PC-3 (cell line): Measurements from ENCODE around the gene SNTA1. TPM values are rescaled to one million over a fixed set of nuclear protein-coding genes. Genes with fewer than 3 reads are reported as not detected.

Experiments
- ATAC-seq: fragments of 200-7000 bp; cut with Tn5 transposase; 2 replicates; pipeline ENCODE4 v1.9.1; 2020; ENCODE audit warnings: mild to moderate bottlenecking, moderate library complexity
- BruUV-seq: library from RNA; stranded (reverse); fragments of 400-500 nt; replicated peaks from 2 replicates; lab custom pipeline; 2021; lab: Mats Ljungman, UMichigan
- CTCF ChIA-PET: fragments of 300-600 bp; sonication (Branson Sonifier 250); formaldehyde crosslinking; loops from one replicate; lab custom pipeline; 2022; ENCODE audit warnings: antibody characterized with exemption; lab: Charles Lee
- POLR2A ChIA-PET: fragments of 300-600 bp; sonication (Branson Sonifier 250); formaldehyde crosslinking; loops from one replicate; lab custom pipeline; 2022; ENCODE audit warnings: antibody characterized with exemption; ENCODE audit not compliant: unreplicated experiment; lab: Charles Lee
- DNase-seq: peaks from one replicate; pipeline ENCODE4 v3.0.0-alpha.2; 2015
- H2AFZ ChIP-seq: fragments of 300-600 bp; sonication (generic); 2 replicates; pipeline ENCODE4 v1.6.0; 2016; ENCODE audit warnings: antibody characterized with exemption, low read length
- H3F3A ChIP-seq: fragments of 300-600 bp; sonication (generic); one replicate; pipeline ENCODE4 v1.6.0; 2017; ENCODE audit warnings: antibody characterized with exemption, low read length, control low read depth, mild to moderate bottlenecking; ENCODE audit not compliant: unreplicated experiment
- H3K27ac ChIP-seq: fragments of 300-600 bp; sonication (generic); 2 replicates; pipeline ENCODE4 v1.5.1; 2016; ENCODE audit warnings: mild to moderate bottlenecking, low read length
- H3K27me3 ChIP-seq: fragments of 300-600 bp; sonication (generic); 2 replicates; pipeline ENCODE4 v1.6.1; 2016; ENCODE audit warnings: low read length, mixed read lengths
- H3K36me3 ChIP-seq: fragments of 300-600 bp; sonication (generic); 2 replicates; pipeline ENCODE4 v1.6.1; 2016; ENCODE audit warnings: low read depth, mixed run types, low read length, mixed read lengths
- H3K4me1 ChIP-seq: fragments of 300-600 bp; sonication (generic); 2 replicates; pipeline ENCODE4 v1.5.1; 2016; ENCODE audit warnings: low read length; ENCODE audit not compliant: insufficient read depth
- H3K4me2 ChIP-seq: fragments of 300-600 bp; sonication (generic); 2 replicates; pipeline ENCODE4 v1.6.0; 2016; ENCODE audit warnings: low read length
- H3K4me3 ChIP-seq: fragments of 300-600 bp; sonication (generic); 2 replicates; pipeline ENCODE4 v1.5.1; 2016; ENCODE audit warnings: mild to moderate bottlenecking, low read length, mixed read lengths
- H3K79me2 ChIP-seq: fragments of 300-600 bp; sonication (generic); 2 replicates; pipeline ENCODE4 v1.6.1; 2017; ENCODE audit warnings: low read length, mixed read lengths
- H3K9ac ChIP-seq: fragments of 300-600 bp; sonication (generic); 2 replicates; pipeline ENCODE4 v1.6.0; 2016; ENCODE audit warnings: mild to moderate bottlenecking, low read length
- H3K9me2 ChIP-seq: fragments of 300-600 bp; sonication (generic); replicated peaks from 2 replicates; pipeline ENCODE4 v1.6.1; 2016; ENCODE audit warnings: mixed run types, low read length, mixed read lengths
- H3K9me3 ChIP-seq: fragments of 300-600 bp; sonication (generic); 2 replicates; pipeline ENCODE4 v1.6.1; 2016; ENCODE audit warnings: low read length, mixed read lengths
- H4K20me1 ChIP-seq: fragments of 300-600 bp; sonication (generic); 2 replicates; pipeline ENCODE4 v1.6.1; 2016; ENCODE audit warnings: low read length, mixed read lengths
- EZH2 ChIP-seq: fragments of 300-600 bp; sonication (generic); IDR thresholded peaks from one replicate; pipeline ENCODE4 v1.6.1; 2017; ENCODE audit warnings: antibody characterized with exemption, mild to moderate bottlenecking, low read length; ENCODE audit not compliant: unreplicated experiment
- EZH2phosphoT487 ChIP-seq: fragments of 300-600 bp; sonication (generic); IDR thresholded peaks from 2 replicates; pipeline ENCODE4 v1.6.1; 2018; ENCODE audit warnings: mild to moderate bottlenecking, antibody characterized with exemption, low read length, borderline replicate concordance
- intact Hi-C: fragments of 100-400 bp; cut with micrococcal nuclease; formaldehyde crosslinking; loops from 2 replicates; pipeline ENCODE4 v1.9.0; 2023
- total RNA-seq: library from RNA; depleted of rRNA; stranded (reverse); fragments of >200 nt; gene quantifications from 2 replicates; pipeline ENCODE4 v1.2.3, GENCODE V29; 2014
- TF ChIP-seq, protein P1 (sequence below): fragments of 300-600 bp; sonication (generic); conservative IDR thresholded peaks from 2 replicates; pipeline ENCODE4 v1.5.1; 2017; ENCODE audit warnings: antibody characterized with exemption, low read depth, mild to moderate bottlenecking, low read length

The SNTA1 gene
- total RNA-seq, 1 experiment from 2014 or later = 25.9 TPM

DNA sequence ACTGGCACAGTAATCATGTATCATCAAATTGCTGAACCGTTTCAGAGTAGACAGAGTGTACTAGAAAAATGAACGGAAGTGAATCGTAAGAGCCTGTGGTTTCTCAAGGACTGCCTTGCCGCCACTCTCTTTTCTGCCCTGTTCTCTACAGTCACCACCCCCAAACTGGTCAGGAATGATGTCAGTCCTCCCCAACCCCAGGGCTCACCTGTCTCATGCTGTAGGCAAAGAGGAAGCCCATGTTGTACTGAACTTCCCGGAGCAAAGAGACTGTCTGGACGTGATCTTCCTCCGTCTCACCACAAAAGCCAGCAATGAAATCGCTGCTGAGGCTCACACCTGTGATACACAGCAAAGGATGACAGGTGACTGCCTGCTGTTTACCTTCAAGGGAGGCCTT lies 73.3 kb downstream of the SNTA1 start:
- intact Hi-C loops = no loop called here
- ATAC-seq (no peak), DNase-seq (no peak)
- no peak overlapping the region for H2AFZ ChIP-seq
- peaks cover 10% of the 10 kb centered on the region for H3F3A ChIP-seq
- H4K20me1 ChIP-seq = peaks cover 6% of the 10 kb centered on the region; the same call in 1 of the 2 replicates
- no peak overlapping the region for H3K4me3 ChIP-seq
- H3K79me2 ChIP-seq = no peaks in the 10 kb centered on the region
- no peak for TF ChIP-seq EZH2
- TF ChIP-seq, protein P1, sequence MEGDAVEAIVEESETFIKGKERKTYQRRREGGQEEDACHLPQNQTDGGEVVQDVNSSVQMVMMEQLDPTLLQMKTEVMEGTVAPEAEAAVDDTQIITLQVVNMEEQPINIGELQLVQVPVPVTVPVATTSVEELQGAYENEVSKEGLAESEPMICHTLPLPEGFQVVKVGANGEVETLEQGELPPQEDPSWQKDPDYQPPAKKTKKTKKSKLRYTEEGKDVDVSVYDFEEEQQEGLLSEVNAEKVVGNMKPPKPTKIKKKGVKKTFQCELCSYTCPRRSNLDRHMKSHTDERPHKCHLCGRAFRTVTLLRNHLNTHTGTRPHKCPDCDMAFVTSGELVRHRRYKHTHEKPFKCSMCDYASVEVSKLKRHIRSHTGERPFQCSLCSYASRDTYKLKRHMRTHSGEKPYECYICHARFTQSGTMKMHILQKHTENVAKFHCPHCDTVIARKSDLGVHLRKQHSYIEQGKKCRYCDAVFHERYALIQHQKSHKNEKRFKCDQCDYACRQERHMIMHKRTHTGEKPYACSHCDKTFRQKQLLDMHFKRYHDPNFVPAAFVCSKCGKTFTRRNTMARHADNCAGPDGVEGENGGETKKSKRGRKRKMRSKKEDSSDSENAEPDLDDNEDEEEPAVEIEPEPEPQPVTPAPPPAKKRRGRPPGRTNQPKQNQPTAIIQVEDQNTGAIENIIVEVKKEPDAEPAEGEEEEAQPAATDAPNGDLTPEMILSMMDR = no peak
- no peak for TF ChIP-seq EZH2phosphoT487
- CTCF ChIA-PET = no interaction called here
- H3K27me3 ChIP-seq = no peaks in the 10 kb centered on the region
- no peak overlapping the region for H3K9ac ChIP-seq
- POLR2A ChIA-PET = no interaction called here
- peaks cover 29% of the 10 kb centered on the region for H3K4me1 ChIP-seq
- peaks cover 46% of the 10 kb centered on the region for H3K36me3 ChIP-seq
- BruUV-seq = no TSS peak
- H3K9me3 ChIP-seq = no peaks in the 10 kb centered on the region
- no peak overlapping the region for H3K27ac ChIP-seq
- H3K9me2 ChIP-seq = no peaks in the 10 kb centered on the region
- no peak overlapping the region for H3K4me2 ChIP-seq

DNA sequence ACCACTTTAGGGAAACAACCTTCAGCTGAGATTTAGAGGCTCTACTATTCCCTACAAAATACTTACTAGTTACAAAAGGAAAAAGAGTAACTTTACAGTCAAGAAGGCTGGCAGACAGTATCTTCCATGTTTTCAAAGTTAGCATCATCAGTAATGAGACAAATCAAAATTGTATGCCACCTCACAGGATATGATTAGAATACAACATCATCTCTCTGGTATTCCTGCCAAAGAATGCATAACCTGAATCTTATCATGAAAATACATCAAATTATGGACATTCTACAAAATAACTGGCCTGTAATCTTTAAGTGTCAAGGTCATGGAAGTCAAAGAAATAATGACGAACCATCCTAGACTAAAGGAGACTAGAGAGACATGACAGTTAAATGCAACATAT lies 80.7 kb downstream of the SNTA1 start:
- ChIA-PET POLR2A (no interaction called here), CTCF (no interaction called here)
- H3K27me3 ChIP-seq = no peaks in the 10 kb centered on the region
- H3K79me2 ChIP-seq = no peaks in the 10 kb centered on the region
- H3K36me3 ChIP-seq = peaks cover 54% of the 10 kb centered on the region
- H3K4me1 ChIP-seq = no peaks in the 10 kb centered on the region
- H2AFZ ChIP-seq = no peak overlapping the region
- no peak for ATAC-seq
- H3F3A ChIP-seq = no peaks in the 10 kb centered on the region
- no peak overlapping the region for H3K9ac ChIP-seq
- BruUV-seq = no TSS peak
- no peaks in the 10 kb centered on the region for H4K20me1 ChIP-seq
- H3K27ac ChIP-seq = no peak overlapping the region
- H3K4me3 ChIP-seq = no peak overlapping the region
- H3K9me3 ChIP-seq = no peaks in the 10 kb centered on the region
- TF ChIP-seq, protein P1 = no peak
- TF ChIP-seq EZH2 (no peak), EZH2phosphoT487 (no peak)
- no peak overlapping the region for H3K4me2 ChIP-seq
- intact Hi-C loops = no loop called here
- H3K9me2 ChIP-seq = no peaks in the 10 kb centered on the region
- no peak for DNase-seq

DNA sequence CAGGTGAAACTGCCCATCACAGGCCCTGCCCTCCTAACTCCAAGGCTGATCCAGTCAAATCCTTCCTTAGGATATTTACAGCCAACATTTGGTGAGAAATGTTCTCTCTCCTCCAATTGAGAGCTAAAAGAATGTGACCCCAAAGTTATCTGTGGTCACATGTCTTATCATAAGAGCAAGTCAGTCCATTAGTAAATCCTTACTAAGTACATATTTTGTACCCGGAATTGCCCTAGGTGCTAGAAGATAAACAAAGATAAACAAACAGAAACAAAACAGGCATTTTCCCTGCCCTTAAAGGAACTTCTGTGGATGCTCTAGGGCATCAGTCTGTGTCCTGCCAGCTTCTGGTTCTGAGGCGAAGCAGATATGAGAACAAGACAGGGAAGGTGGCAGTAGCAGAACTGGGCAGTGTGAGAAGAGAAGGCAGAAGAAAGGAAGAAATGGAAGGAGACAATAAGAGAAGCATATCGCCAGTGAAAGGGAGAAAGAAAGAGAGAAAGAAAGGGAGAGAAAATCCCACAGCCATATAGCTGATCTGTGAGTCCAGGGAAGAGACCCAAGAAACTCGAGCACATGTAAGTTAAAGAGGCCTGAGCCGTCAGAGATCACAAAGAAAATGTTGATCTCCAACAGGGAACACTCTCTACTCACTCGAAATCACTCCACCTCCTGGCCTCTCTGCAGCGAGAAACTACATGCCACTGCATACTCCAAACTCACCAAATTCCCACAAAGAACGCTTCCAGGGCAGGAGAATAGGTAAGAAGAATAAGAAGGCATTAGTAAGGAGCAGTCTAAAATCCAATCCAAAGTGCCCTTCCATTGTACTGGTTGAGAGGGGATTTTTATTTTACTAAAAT lies 83.9 kb downstream of the SNTA1 start:
- no peak overlapping the region for H3K4me2 ChIP-seq
- H3K9me3 ChIP-seq = no peaks in the 10 kb centered on the region
- H3F3A ChIP-seq = no peaks in the 10 kb centered on the region
- intact Hi-C loops = no loop called here
- TF ChIP-seq, protein P1 = no peak
- TF ChIP-seq EZH2 (no peak), EZH2phosphoT487 (no peak)
- no peak overlapping the region for H3K4me3 ChIP-seq
- BruUV-seq = no TSS peak
- no peak overlapping the region for H2AFZ ChIP-seq
- no peaks in the 10 kb centered on the region for H4K20me1 ChIP-seq
- H3K9ac ChIP-seq = no peak overlapping the region
- H3K27me3 ChIP-seq = no peaks in the 10 kb centered on the region
- H3K9me2 ChIP-seq = no peaks in the 10 kb centered on the region
- ChIA-PET CTCF (no interaction called here), POLR2A (no interaction called here)
- H3K36me3 ChIP-seq = peaks cover 33% of the 10 kb centered on the region
- H3K4me1 ChIP-seq = no peaks in the 10 kb centered on the region
- no peaks in the 10 kb centered on the region for H3K79me2 ChIP-seq
- ATAC-seq = no peak
- DNase-seq = no peak
- no peak overlapping the region for H3K27ac ChIP-seq
